Measurements from ENCODE around the gene ADGRB2. TPM values are rescaled to one million over a fixed set of nuclear protein-coding genes. Genes with fewer than 3 reads are reported as not detected.

Gene ADGRB2
- total and polyA plus RNA-seq, 2 donors from 2014 or later = 3.2 to 5.3 TPM

DNA sequence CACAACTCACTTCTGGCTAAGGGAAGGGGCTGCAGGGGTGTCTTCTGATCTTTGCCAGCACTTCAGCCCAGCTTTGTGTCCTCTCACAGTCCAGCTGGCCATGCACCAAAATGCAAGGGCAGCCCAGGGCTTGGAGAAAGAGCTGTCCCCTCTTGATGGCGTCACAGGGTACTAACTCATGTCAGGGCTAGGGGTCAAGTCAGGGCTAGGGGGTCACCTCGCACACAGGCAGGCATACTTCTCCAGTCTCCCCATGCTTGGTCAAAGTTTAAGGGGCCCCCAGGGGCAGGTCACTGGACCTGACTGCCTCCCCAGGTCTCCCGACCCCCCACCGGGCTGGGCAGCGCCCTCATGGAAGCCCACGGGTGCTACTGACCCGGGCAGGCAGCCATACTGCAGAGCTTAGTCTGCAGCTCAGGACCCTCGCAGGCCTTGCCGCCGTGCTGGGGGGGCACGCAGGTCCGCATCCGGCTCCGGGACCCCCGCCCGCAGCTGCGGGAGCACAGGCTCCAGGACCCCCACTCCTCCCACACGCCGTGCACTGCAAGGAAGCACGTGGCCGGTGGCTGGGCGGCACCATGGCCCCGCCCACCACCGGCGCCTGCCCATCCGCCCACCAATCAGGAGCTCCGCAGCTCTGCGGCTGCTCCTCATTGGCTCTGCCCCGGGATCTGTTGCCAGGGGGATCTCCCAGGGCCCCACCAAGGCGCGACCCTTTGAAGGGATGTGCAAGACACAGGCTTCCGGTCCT, 21.5 kb downstream of the ADGRB2 start:
- Histone ChIP-seq H3K4me1 (ENCODE audit: control insufficient read depth in 2 of 3, insufficient read depth in 2 of 3, low read depth in 1 of 3, low read length in 3 of 3) (peaks cover 0 to 5% (median 0%) of the 10 kb centered on the region in 3 donors), H3K27ac (ENCODE audit: low read depth in 2 of 2, low read length in 2 of 2) (no peak overlapping the region), H3K4me3 (ENCODE audit: low read length in 3 of 3) (no peak overlapping the region), H3K36me3 (ENCODE audit: control insufficient read depth in 2 of 3, insufficient read depth in 3 of 3, low read length in 3 of 3) (no peaks in the 10 kb centered on the region), H3K9me3 (ENCODE audit: control insufficient read depth in 2 of 3, insufficient read depth in 1 of 3, low read length in 3 of 3) (no peaks in the 10 kb centered on the region), H3K9ac (ENCODE audit: low read length in 3 of 3) (no peak overlapping the region), H3K27me3 (ENCODE audit: control insufficient read depth, insufficient read depth, low read length) (no peaks in the 10 kb centered on the region)
- FAIRE-seq (no peak), DNase-seq (no peak)
- TF ChIP-seq, protein P1, sequence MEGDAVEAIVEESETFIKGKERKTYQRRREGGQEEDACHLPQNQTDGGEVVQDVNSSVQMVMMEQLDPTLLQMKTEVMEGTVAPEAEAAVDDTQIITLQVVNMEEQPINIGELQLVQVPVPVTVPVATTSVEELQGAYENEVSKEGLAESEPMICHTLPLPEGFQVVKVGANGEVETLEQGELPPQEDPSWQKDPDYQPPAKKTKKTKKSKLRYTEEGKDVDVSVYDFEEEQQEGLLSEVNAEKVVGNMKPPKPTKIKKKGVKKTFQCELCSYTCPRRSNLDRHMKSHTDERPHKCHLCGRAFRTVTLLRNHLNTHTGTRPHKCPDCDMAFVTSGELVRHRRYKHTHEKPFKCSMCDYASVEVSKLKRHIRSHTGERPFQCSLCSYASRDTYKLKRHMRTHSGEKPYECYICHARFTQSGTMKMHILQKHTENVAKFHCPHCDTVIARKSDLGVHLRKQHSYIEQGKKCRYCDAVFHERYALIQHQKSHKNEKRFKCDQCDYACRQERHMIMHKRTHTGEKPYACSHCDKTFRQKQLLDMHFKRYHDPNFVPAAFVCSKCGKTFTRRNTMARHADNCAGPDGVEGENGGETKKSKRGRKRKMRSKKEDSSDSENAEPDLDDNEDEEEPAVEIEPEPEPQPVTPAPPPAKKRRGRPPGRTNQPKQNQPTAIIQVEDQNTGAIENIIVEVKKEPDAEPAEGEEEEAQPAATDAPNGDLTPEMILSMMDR (IDR thresholded peaks at IDR 0.05; ENCODE audit: borderline replicate concordance, extremely low read depth, insufficient read depth) = no peak
- intact Hi-C loops (cut with DNase I) = no loop called here

DNA sequence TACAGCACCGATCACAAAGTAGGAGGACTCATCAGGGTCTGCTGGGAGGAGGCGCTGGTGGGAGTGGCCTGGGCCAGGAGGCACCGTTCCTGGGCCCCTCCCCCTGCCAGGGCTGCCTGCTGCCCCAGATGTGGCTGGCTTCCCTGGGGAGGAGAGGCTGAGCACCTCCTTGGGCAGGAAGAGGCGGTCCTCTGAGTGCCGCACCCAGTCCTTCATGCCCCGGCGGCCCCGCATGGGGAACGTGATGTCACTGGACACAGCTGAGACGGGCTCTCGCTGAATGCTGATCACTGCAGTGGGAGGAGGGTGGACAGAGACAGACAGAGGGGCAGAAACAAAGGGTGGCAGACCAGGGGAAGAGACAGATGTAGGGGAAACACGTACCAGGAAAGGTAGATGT, 24.8 kb downstream of the ADGRB2 start:
- H3K9ac ChIP-seq (ENCODE audit: low read length in 3 of 3) = no peak overlapping the region
- FAIRE-seq = no peak

DNA sequence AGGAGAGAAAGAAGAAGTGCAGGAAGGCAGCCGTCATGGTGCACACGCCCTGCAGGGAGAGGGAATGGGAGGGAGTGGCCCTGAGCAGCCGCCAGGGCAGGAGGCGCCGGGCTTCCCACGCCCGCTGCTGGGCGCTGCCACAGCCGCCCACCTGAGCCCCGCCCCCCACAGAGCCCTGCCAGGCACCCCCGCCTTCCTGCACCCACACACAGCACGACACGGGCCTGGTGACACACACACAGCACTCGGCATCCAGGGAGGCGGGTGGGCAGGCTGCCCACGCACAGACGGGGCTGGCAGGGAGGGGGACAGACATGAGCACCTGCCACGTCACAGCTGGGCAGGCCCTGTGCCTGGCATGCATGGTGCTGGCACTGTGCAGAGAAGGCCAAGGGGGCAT, 27.5 kb downstream of the ADGRB2 start:
- H3K27ac ChIP-seq (ENCODE audit: low read depth in 2 of 2, low read length in 2 of 2) = no peak overlapping the region
- H3K4me3 ChIP-seq (ENCODE audit: low read length in 3 of 3) = no peak overlapping the region
- no peaks in the 10 kb centered on the region for H3K9me3 ChIP-seq (ENCODE audit: control insufficient read depth in 2 of 3, insufficient read depth in 1 of 3, low read length in 3 of 3)
- DNase-seq = peak in 1 of 5 donors; percentile 91
- intact Hi-C loops (cut with DNase I) = no loop called here
- H3K36me3 ChIP-seq (ENCODE audit: control insufficient read depth in 2 of 3, insufficient read depth in 3 of 3, low read length in 3 of 3) = no peaks in the 10 kb centered on the region
- no peak overlapping the region for H3K9ac ChIP-seq (ENCODE audit: low read length in 3 of 3)
- no peaks in the 10 kb centered on the region for H3K27me3 ChIP-seq (ENCODE audit: control insufficient read depth, insufficient read depth, low read length)
- H3K4me1 ChIP-seq (ENCODE audit: control insufficient read depth in 2 of 3, insufficient read depth in 2 of 3, low read depth in 1 of 3, low read length in 3 of 3) = no peaks in the 10 kb centered on the region
- FAIRE-seq = no peak
- TF ChIP-seq, protein P1 (IDR thresholded peaks at IDR 0.05; ENCODE audit: borderline replicate concordance, extremely low read depth, insufficient read depth) = no peak

More for the DNA sequence above, 24.8 kb downstream of the ADGRB2 start:
- TF ChIP-seq, protein P1 (IDR thresholded peaks at IDR 0.05; ENCODE audit: borderline replicate concordance, extremely low read depth, insufficient read depth) = no peak
- DNase-seq = peak in 2 of 5 donors; percentile 21
- Histone ChIP-seq H3K4me3 (ENCODE audit: low read length in 3 of 3) (no peak overlapping the region), H3K36me3 (ENCODE audit: control insufficient read depth in 2 of 3, insufficient read depth in 3 of 3, low read length in 3 of 3) (no peaks in the 10 kb centered on the region), H3K27me3 (ENCODE audit: control insufficient read depth, insufficient read depth, low read length) (no peaks in the 10 kb centered on the region), H3K27ac (ENCODE audit: low read depth in 2 of 2, low read length in 2 of 2) (no peak overlapping the region), H3K4me1 (ENCODE audit: control insufficient read depth in 2 of 3, insufficient read depth in 2 of 3, low read depth in 1 of 3, low read length in 3 of 3) (no peaks in the 10 kb centered on the region), H3K9me3 (ENCODE audit: control insufficient read depth in 2 of 3, insufficient read depth in 1 of 3, low read length in 3 of 3) (no peaks in the 10 kb centered on the region)
- intact Hi-C loops (cut with DNase I) = no loop called here

Data from kidney (tissue), 14 donors.